Esophagus muscularis mucosa (tissue), 4 donors: ENCODE measurements around the gene AFAP1L2. TPM values are rescaled to one million over a fixed set of nuclear protein-coding genes. Genes with fewer than 3 reads are reported as not detected.
A peak's percentile ranks its signal among the peaks of the same experiment; 100 is the strongest.

Experiments
- DNase-seq: peaks from one replicate; pipeline ENCODE4 v3.0.0-alpha.2; 2017; ENCODE audit errors: extremely low spot score
- H3K27ac ChIP-seq, 4 donors: fragments of 200-600 bp; sonication (generic); replicated peaks in 1 of 4; 1 replicate in 3 of 4; 2 replicates in 1 of 4; pipeline ENCODE4 v1.5.1; 2016 to 2019; ENCODE audit warnings: mild to moderate bottlenecking in 1 of 4
- H3K27me3 ChIP-seq, 4 donors: fragments of 200-600 bp; sonication (generic); one replicate each; pipeline versions ENCODE4 v1.5.1 to v1.6.0; 2016 to 2019
- H3K36me3 ChIP-seq, 4 donors: fragments of 200-600 bp; sonication (generic); one replicate each; pipeline ENCODE4 v1.5.1; 2016 to 2019
- H3K4me1 ChIP-seq, 4 donors: fragments of 200-600 bp; sonication (generic); one replicate each; pipeline ENCODE4 v1.5.1; 2016 to 2019
- H3K4me3 ChIP-seq, 4 donors: fragments of 200-600 bp; sonication (generic); 1 replicate in 2 of 4; 2 replicates in 2 of 4; pipeline ENCODE4 v1.5.1; 2016 to 2019; ENCODE audit warnings: mild to moderate bottlenecking in 4 of 4, moderate library complexity in 1 of 4
- H3K9me3 ChIP-seq, 4 donors: fragments of 200-600 bp; sonication (generic); 1 replicate in 3 of 4; 2 replicates in 1 of 4; pipeline ENCODE4 v1.5.1; 2016 to 2019
- EP300 ChIP-seq: sonication (generic); formaldehyde crosslinking; IDR thresholded peaks from one replicate; pipeline ENCODE4 v1.6.1; 2017; ENCODE audit warnings: antibody characterized with exemption
- POLR2A ChIP-seq: fragments of 450-650 bp; IDR thresholded peaks from one replicate; pipeline ENCODE4 v1.6.1; 2017; ENCODE audit warnings: antibody characterized with exemption, moderate library complexity, mild to moderate bottlenecking, low read depth
- POLR2AphosphoS5 ChIP-seq, 2 donors: sonication (generic); formaldehyde crosslinking; IDR thresholded peaks; one replicate each; pipeline ENCODE4 v1.6.1; 2017; ENCODE audit warnings: antibody characterized with exemption in 2 of 2
- WGBS: methylation state at CpG from one replicate; pipeline ENCODE4 v1.1.5; 2018; 5-methylcytosine and 5-hydroxymethylcytosine counted together
- intact Hi-C: fragments of 100-400 bp; cut with DNase I; formaldehyde crosslinking; loops from one replicate; pipeline ENCODE4 v1.15.1; 2023
- total RNA-seq, 4 donors: library from RNA; depleted of rRNA; stranded (reverse); fragments of >200 nt; gene quantifications; one replicate each; pipeline versions ENCODE4 v1.1.0 to v1.2.1, GENCODE V29; 2016
- TF ChIP-seq, protein P1 (sequence below), 3 experiments: fragments of 200-600 bp in 2 of 3; fragments of 450-650 bp in 1 of 3; sonication (generic) in 2 of 3; IDR thresholded peaks; one replicate each; pipeline ENCODE4 v1.5.1; 2017 to 2019; ENCODE audit warnings: antibody characterized with exemption in 3 of 3, mild to moderate bottlenecking in 2 of 3, moderate library complexity in 1 of 3

AFAP1L2 gene
- total RNA-seq, 4 donors from 2014 or later, result 18.5 to 23.2 (median 19.9) TPM

DNA sequence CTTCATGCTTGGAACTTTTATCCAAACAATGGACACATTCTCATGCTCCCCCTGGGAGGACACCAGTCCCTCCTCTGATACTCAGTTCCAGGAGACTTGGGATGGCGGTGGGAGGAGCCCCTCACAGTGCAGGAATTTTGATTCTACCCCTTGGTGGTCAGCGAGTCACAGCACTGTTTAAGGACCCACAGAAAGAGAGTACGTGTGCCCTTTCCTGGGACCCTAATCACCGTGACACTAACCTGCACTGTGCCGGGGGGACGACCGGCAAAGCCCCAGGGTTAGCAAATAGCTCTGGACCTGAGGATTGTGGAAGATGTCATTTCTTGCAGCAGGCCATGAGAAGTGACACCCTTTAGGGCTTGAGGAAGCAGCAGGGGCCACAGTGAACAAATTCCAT, 10.4 kb downstream of the AFAP1L2 start:
- Histone ChIP-seq H3K27ac (peak overlapping the region; percentile 39 to 63 (median 52)), H3K27me3 (no peaks in the 10 kb centered on the region), H3K36me3 (no peaks in the 10 kb centered on the region), H3K9me3 (no peaks in the 10 kb centered on the region), H3K4me1 (peaks cover 30 to 89% (median 79%) of the 10 kb centered on the region in 4 donors), H3K4me3 (no peak overlapping the region)
- no peak for TF ChIP-seq POLR2AphosphoS5 (IDR thresholded peaks at IDR 0.05)
- no peak for TF ChIP-seq EP300
- TF ChIP-seq, protein P1, sequence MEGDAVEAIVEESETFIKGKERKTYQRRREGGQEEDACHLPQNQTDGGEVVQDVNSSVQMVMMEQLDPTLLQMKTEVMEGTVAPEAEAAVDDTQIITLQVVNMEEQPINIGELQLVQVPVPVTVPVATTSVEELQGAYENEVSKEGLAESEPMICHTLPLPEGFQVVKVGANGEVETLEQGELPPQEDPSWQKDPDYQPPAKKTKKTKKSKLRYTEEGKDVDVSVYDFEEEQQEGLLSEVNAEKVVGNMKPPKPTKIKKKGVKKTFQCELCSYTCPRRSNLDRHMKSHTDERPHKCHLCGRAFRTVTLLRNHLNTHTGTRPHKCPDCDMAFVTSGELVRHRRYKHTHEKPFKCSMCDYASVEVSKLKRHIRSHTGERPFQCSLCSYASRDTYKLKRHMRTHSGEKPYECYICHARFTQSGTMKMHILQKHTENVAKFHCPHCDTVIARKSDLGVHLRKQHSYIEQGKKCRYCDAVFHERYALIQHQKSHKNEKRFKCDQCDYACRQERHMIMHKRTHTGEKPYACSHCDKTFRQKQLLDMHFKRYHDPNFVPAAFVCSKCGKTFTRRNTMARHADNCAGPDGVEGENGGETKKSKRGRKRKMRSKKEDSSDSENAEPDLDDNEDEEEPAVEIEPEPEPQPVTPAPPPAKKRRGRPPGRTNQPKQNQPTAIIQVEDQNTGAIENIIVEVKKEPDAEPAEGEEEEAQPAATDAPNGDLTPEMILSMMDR (IDR thresholded peaks at IDR 0.05), result no peak
- no peak for TF ChIP-seq POLR2A
- DNase-seq, result no peak
- 69% methylated on average over 3 of the region's 7 CpGs for WGBS
- intact Hi-C loops, result no loop called here

DNA sequence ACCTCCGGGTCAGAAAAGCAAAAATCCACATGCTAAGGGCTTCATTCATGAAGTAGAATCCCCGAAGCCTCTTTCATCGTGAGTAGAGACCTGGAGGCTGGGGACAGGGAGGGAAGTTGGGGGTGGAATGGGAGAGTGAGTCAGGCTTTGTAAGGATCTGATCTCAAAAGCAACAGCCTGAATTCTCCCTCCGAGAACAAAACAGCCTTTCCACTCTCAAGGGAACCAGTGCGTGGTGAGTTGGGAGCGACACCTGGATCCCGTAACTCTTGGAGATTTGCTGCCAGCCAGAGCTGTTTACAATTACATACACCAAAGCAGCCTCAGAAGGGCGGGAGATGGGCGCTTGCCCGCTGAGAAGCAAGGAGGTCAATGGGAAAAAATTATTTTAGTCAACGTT, 10.8 kb downstream of the AFAP1L2 start:
- DNase-seq, result no peak
- H3K4me1 ChIP-seq, result peaks cover 30 to 89% (median 79%) of the 10 kb centered on the region in 4 donors
- intact Hi-C loops, result no loop called here

DNA sequence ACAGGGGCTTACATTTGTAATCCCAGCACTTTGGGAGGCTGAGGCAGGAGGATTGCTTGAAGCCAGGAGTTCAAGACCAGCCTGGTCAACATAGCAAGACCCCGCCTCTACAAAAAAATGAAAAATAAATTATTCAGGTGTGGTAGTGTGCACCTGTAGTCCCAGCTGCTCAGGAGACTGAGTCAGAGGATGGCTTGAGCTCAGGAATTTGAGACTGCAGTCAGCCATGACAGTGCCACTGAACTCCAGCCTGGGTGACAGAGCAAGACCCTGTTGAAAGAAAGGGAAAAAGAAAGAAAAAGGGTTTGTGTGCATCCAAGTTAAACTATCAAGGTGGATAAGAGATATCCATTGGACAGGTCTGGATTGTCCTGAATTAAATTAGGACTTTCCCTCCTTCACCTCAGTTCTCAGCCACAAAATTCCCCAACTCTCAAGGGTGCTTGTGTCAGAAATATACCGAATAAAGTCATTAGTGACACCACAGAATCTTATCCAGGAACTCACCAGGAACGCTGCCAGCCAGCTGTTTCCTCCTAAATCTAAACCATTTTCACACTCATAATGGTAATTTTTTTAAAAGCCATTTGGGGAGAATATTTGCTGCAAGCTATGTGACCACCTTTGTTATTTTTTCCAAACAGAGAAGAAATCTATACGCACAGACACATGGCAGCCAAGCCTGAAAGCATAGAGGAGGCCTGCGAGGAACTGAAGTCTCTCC, 12.0 kb downstream of the AFAP1L2 start:
- Histone ChIP-seq H3K4me3 (no peak overlapping the region), H3K36me3 (no peaks in the 10 kb centered on the region), H3K27ac (peak overlapping the region in 3 of 4 donors; percentile 36 to 63 (median 49)), H3K27me3 (no peaks in the 10 kb centered on the region), H3K4me1 (peaks cover 25 to 80% (median 72%) of the 10 kb centered on the region in 4 donors), H3K9me3 (no peaks in the 10 kb centered on the region)
- TF ChIP-seq POLR2AphosphoS5 (IDR thresholded peaks at IDR 0.05) (no peak), EP300 (no peak)
- TF ChIP-seq, protein P1 (IDR thresholded peaks at IDR 0.05), result no peak
- intact Hi-C loops, result no loop called here
- WGBS, result 44% methylated on average over 5 of the region's 5 CpGs
- no peak for DNase-seq

More for the DNA sequence above, 10.8 kb downstream of the AFAP1L2 start:
- Histone ChIP-seq H3K27ac (peak overlapping the region; percentile 39 to 63 (median 52)), H3K27me3 (no peaks in the 10 kb centered on the region), H3K9me3 (no peaks in the 10 kb centered on the region), H3K4me3 (peak overlapping the region in 1 of 4 donors; percentile 20), H3K36me3 (no peaks in the 10 kb centered on the region)
- 31% methylated on average over 9 of the region's 11 CpGs for WGBS
- TF ChIP-seq POLR2AphosphoS5 (IDR thresholded peaks at IDR 0.05), result no peak
- TF ChIP-seq POLR2A, result no peak
- TF ChIP-seq, protein P1 (IDR thresholded peaks at IDR 0.05), result no peak
- no peak for TF ChIP-seq EP300

DNA sequence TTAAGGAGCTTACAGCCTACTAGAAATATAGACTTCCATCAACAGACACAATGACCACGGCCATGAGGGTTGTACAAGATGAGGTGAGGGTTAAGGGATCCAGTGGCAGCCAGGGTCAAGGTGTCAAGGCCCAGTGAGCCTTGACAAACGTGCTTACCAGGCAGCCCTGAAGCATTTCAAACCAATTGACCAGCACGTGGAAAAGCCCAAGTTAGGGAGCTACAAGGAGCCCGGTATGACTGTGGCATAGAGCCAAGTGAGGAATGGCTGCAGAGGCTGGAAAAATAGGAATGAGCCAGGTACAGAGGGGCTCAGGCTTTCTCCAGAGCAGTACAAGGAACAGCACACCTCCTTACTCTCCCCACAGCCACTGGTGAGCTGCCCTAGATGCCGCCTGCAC, 12.7 kb downstream of the AFAP1L2 start:
- H3K27me3 ChIP-seq, result no peaks in the 10 kb centered on the region
- intact Hi-C loops, result no loop called here
- 79% methylated on average over 5 of the region's 5 CpGs for WGBS
- peak overlapping the region in 1 of 4 donors; percentile 6 for H3K27ac ChIP-seq
- H3K9me3 ChIP-seq, result no peaks in the 10 kb centered on the region
- peaks cover 22 to 78% (median 67%) of the 10 kb centered on the region in 4 donors for H3K4me1 ChIP-seq
- no peak for DNase-seq
- no peak for TF ChIP-seq POLR2A
- TF ChIP-seq, protein P1 (IDR thresholded peaks at IDR 0.05), result no peak
- TF ChIP-seq EP300, result no peak
- TF ChIP-seq POLR2AphosphoS5 (IDR thresholded peaks at IDR 0.05), result no peak
- H3K36me3 ChIP-seq, result no peaks in the 10 kb centered on the region
- no peak overlapping the region for H3K4me3 ChIP-seq
